Measurements from ENCODE around the gene RHO. TPM values are rescaled to one million over a fixed set of nuclear protein-coding genes. Genes with fewer than 3 reads are reported as not detected.
"Not testable (repeated sequence)": the region's sequence is repeated elsewhere in the genome, so short reads cannot be mapped to it uniquely, and the experiment has no call there.

The RHO gene
- total RNA-seq, 2 experiments from 2014 or later: not detected

DNA sequence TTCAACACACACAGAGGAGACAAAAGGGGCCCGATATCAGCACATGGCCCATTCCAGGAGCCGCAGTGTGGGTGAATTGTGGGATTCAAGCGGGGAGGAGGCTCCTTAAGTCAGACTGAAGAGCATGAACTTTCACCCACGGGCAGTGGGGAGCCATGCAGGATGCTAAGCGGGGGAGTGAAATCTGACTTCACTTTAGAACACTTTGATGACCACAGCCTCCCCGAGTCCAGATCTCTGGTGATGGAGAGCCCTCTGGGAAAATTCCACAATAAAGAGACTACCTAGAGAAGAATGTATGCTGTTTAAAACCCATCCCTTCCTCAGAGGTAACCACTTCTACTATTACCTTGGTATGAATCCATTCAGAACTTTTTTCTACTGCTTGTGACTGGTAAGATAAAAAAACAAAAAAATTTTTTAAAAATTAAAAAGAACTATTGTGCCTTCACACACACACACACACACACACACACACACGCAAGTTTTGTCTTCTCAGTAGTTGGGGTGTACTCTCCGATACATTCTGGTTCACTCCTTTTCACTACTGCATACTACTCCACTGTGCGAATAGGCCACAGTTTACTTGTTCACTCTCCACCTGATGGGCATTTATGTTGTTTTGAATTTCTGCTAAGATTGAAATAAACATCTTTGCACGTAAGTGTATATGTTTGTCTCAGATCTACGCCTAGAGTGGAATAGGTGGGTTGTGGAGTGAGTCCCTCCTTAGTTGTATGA lies 12.5 kb downstream of the RHO start:
- no peak overlapping the region for H3K27ac Mint-ChIP-seq
- intact Hi-C loops (cut with micrococcal nuclease): no loop called here

GRCh38 chr3:129542747-129543146 lies 14.3 kb downstream of the RHO start:
- Mint-ChIP-seq H3K4me1 (ENCODE audit: low read depth) (no peaks in the 10 kb centered on the region), H3K27me3 (ENCODE audit: low read depth) (no peaks in the 10 kb centered on the region), H3K4me3 (no peak overlapping the region), H3K36me3 (ENCODE audit: low read depth) (no peaks in the 10 kb centered on the region), H3K27ac (no peak overlapping the region), H3K9me3 (no peaks in the 10 kb centered on the region)
- intact Hi-C loops (cut with micrococcal nuclease): no loop called here
- DNase-seq: no peak
- CTCF ChIA-PET: no interaction called here

More for the DNA sequence above, 12.5 kb downstream of the RHO start:
- no peaks in the 10 kb centered on the region for H3K9me3 Mint-ChIP-seq
- CTCF ChIA-PET: no interaction called here
- no peaks in the 10 kb centered on the region for H3K36me3 Mint-ChIP-seq (ENCODE audit: low read depth)
- no peak for DNase-seq
- no peaks in the 10 kb centered on the region for H3K4me1 Mint-ChIP-seq (ENCODE audit: low read depth)
- H3K4me3 Mint-ChIP-seq: no peak overlapping the region
- no peaks in the 10 kb centered on the region for H3K27me3 Mint-ChIP-seq (ENCODE audit: low read depth)

DNA sequence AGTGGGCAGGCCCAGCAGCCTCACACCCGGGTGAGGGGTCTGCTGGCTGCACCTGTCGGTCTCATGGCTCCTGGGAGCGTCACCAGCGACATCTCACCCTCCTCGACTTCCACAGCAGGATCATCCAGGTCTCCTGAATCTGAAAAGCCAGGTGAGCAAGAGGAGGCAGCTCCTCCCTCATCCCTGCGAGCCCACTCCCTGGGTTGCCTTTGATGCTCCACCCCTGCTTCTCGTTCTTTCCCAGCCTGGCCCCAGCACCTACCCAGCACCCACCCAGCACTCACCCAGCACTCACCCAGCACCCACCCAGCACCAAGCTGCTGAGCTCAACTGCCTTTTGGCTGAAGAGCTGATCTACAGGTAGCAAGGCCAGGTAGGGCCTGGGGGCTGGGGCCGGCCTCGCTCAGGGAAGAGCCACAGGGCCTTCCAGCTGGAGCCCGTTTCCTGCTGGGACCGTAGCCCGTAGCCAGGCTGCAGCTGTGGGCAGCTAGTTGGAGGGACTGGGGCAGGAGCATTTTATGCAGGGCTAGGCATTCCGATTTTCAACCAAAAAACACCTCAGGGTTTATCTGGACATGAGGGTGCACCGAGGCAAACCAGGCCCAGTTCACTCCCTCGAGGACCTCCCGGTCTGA lies 14.8 kb downstream of the RHO start, which contains the start of gene H1-8:
H1-8 (plus strand) TSS at position 20 of the 635 bp plus-strand sequence; CDS start at position 64, 44 bp downstream.
- intact Hi-C loops (cut with micrococcal nuclease): no loop called here
- H3K4me1 Mint-ChIP-seq (ENCODE audit: low read depth): no peaks in the 10 kb centered on the region
- H3K27me3 Mint-ChIP-seq (ENCODE audit: low read depth): no peaks in the 10 kb centered on the region
- no peak for DNase-seq
- no peaks in the 10 kb centered on the region for H3K9me3 Mint-ChIP-seq
- H3K36me3 Mint-ChIP-seq (ENCODE audit: low read depth): no peaks in the 10 kb centered on the region
- H3K4me3 Mint-ChIP-seq: no peak within 1 kb of the TSS
- CTCF ChIA-PET: no interaction called here
- H3K27ac Mint-ChIP-seq: no peak within 1 kb of the TSS

DNA sequence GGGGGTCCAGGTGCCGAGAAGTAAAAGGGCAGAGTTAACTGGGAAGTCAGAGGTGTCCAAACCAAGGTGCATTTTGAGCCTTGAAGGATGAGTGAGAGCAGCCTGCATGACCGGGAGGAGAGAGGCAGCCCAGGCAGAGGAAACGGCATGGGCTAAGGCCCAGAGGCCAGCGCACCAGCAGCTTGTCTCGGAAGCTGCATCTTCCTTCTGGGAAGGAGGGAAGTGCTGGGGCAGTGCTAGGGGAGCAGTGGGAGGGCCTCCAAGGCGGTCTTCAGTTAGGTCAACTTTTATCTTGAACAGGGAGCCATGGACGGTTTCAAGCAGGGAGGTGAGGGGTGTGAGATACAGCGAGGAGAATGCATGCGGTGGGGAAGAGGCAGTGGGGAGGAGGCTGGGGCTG lies 15.6 kb downstream of the RHO start:
- CTCF ChIA-PET: interaction anchor here (0.7 kb wide), 1 partner anchor 121 kb away, joined by 3 read pairs; no protein-coding TSS in a partner anchor
- H3K27ac Mint-ChIP-seq: no peak overlapping the region
- H3K4me1 Mint-ChIP-seq (ENCODE audit: low read depth): no peaks in the 10 kb centered on the region
- no peak for DNase-seq
- H3K4me3 Mint-ChIP-seq: no peak overlapping the region
- H3K36me3 Mint-ChIP-seq (ENCODE audit: low read depth): no peaks in the 10 kb centered on the region
- intact Hi-C loops (cut with micrococcal nuclease): no loop called here
- H3K27me3 Mint-ChIP-seq (ENCODE audit: low read depth): no peaks in the 10 kb centered on the region
- H3K9me3 Mint-ChIP-seq: no peaks in the 10 kb centered on the region

GRCh38 chr3:129545951-129546350 lies 17.5 kb downstream of the RHO start:
- H3K36me3 Mint-ChIP-seq (ENCODE audit: low read depth); intact Hi-C loops (cut with micrococcal nuclease); H3K4me1 Mint-ChIP-seq (ENCODE audit: low read depth); H3K9me3 Mint-ChIP-seq; H3K27me3 Mint-ChIP-seq (ENCODE audit: low read depth); CTCF ChIA-PET; DNase-seq; H3K4me3 Mint-ChIP-seq; H3K27ac Mint-ChIP-seq: not testable (repeated sequence)

GRCh38 chr3:129547241-129547640 lies 18.8 kb downstream of the RHO start:
- no peaks in the 10 kb centered on the region for H3K4me1 Mint-ChIP-seq (ENCODE audit: low read depth)
- H3K4me3 Mint-ChIP-seq: no peak overlapping the region
- H3K36me3 Mint-ChIP-seq (ENCODE audit: low read depth): no peaks in the 10 kb centered on the region
- H3K27ac Mint-ChIP-seq: no peak overlapping the region
- no peaks in the 10 kb centered on the region for H3K9me3 Mint-ChIP-seq
- intact Hi-C loops (cut with micrococcal nuclease): no loop called here
- no peak for DNase-seq
- H3K27me3 Mint-ChIP-seq (ENCODE audit: low read depth): no peaks in the 10 kb centered on the region
- CTCF ChIA-PET: interaction anchor here (0.6 kb wide), 1 partner anchor 15 kb away, joined by 3 read pairs; no protein-coding TSS in a partner anchor

DNA sequence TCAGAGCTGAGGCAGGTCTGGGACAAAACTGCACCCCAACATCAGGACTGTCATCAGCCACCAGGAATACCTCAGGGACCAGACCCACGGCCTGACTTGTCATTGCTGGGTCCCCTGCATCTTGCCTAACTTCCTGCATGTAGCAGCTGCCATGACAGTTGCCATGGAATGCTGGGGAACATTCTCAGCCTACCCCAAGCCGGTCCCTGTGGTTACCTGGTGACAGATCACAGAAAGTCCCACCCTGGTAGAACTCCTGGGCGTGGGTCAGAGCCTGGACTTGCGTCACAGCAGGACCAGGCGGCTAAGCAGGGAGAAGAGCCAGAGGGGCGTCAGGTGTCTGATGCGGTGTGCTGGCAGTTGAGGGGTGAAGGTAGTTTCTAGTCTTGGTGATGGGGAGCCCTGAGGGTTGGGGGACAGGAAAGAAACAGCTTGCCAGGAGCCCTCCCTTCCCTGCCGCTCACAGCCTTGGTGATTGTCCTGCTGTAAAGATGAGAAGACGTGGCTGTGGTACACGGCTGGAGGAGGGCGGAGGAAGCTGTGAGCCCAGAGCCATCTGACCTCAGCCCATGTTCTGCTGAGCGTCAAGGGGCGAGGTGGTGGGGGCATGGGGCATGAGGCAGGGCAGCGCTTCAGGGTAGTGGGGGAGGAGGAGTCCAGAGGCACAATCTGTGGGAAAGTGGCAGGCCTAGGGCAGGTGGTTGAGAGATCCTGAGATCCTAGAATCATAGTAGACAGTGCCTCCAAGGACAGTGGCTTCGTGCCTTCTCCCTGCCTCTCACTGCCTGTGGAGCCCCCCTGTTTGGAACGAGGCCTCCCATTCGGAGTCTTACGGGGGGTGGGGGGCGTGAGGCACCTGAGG lies 19.9 kb downstream of the RHO start:
- Mint-ChIP-seq H3K4me3 (no peak overlapping the region), H3K27me3 (ENCODE audit: low read depth) (no peaks in the 10 kb centered on the region), H3K4me1 (ENCODE audit: low read depth) (no peaks in the 10 kb centered on the region), H3K9me3 (no peaks in the 10 kb centered on the region), H3K36me3 (ENCODE audit: low read depth) (no peaks in the 10 kb centered on the region), H3K27ac (no peak overlapping the region)
- intact Hi-C loops (cut with micrococcal nuclease): no loop called here
- DNase-seq: no peak
- CTCF ChIA-PET: no interaction called here

- Mint-ChIP-seq H3K27ac (no peak overlapping the region), H3K36me3 (ENCODE audit: low read depth) (no peaks in the 10 kb centered on the region), H3K4me3 (no peak overlapping the region), H3K9me3 (no peaks in the 10 kb centered on the region), H3K27me3 (ENCODE audit: low read depth) (no peaks in the 10 kb centered on the region), H3K4me1 (ENCODE audit: low read depth) (peaks cover 3% of the 10 kb centered on the region)
- intact Hi-C loops (cut with micrococcal nuclease): no loop called here
- DNase-seq: no peak
- CTCF ChIA-PET: interaction anchor here (1.3 kb wide), 1 partner anchor 59 kb away, joined by 3 read pairs; no protein-coding TSS in a partner anchor
Observed at GRCh38 chr3:129549006-129549800, 20.8 kb downstream of the RHO start.

DNA sequence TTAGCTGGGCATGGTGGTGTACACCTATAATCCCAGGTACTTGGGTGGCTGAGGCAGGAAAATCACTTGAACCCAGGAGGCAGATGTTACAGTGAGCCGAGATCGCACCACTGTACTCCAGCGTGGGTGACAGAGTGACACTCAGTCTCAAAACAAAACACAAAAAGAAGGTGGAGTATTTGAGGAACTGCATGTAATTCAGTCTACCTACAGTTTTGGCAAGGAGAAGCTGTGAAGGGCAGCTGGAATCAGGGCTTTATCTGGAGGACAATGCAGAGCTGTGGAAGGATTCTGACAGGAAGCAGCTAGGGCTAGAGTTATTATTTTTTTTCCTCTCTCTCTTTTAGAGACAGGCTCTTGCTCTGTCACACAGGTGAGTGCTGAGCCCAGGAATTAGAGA lies 21.4 kb downstream of the RHO start:
- CTCF ChIA-PET: interaction anchor here (0.6 to 1.3 kb wide), 2 partner anchors 60 to 164 kb away, joined by 3 read pairs; no protein-coding TSS in a partner anchor

GRCh38 chr3:129552287-129553050 lies 24.0 kb downstream of the RHO start:
- Mint-ChIP-seq H3K9me3 (no peaks in the 10 kb centered on the region), H3K4me3 (no peak overlapping the region), H3K36me3 (ENCODE audit: low read depth) (no peaks in the 10 kb centered on the region), H3K4me1 (ENCODE audit: low read depth) (peaks cover 8% of the 10 kb centered on the region), H3K27ac (no peak overlapping the region), H3K27me3 (ENCODE audit: low read depth) (no peaks in the 10 kb centered on the region)
- CTCF ChIA-PET: interaction anchor here (1.1 kb wide), 1 partner anchor 169 kb away, joined by 3 read pairs; no protein-coding TSS in a partner anchor
- intact Hi-C loops (cut with micrococcal nuclease): no loop called here
- DNase-seq: no peak

More for the DNA sequence above, 21.4 kb downstream of the RHO start:
- Mint-ChIP-seq H3K4me3 (no peak overlapping the region), H3K27me3 (ENCODE audit: low read depth) (no peaks in the 10 kb centered on the region), H3K9me3 (no peaks in the 10 kb centered on the region), H3K4me1 (ENCODE audit: low read depth) (peaks cover 8% of the 10 kb centered on the region), H3K27ac (no peak overlapping the region), H3K36me3 (ENCODE audit: low read depth) (no peaks in the 10 kb centered on the region)
- intact Hi-C loops (cut with micrococcal nuclease): no loop called here
- DNase-seq: no peak

- H3K27ac Mint-ChIP-seq: no peak overlapping the region
- CTCF ChIA-PET: no interaction called here
- H3K27me3 Mint-ChIP-seq (ENCODE audit: low read depth): no peaks in the 10 kb centered on the region
- H3K9me3 Mint-ChIP-seq: no peaks in the 10 kb centered on the region
- no peak for DNase-seq
- H3K4me3 Mint-ChIP-seq: no peak overlapping the region
- intact Hi-C loops (cut with micrococcal nuclease): no loop called here
- peaks cover 8% of the 10 kb centered on the region for H3K4me1 Mint-ChIP-seq (ENCODE audit: low read depth)
- no peaks in the 10 kb centered on the region for H3K36me3 Mint-ChIP-seq (ENCODE audit: low read depth)
Observed at GRCh38 chr3:129553171-129553570, 24.7 kb downstream of the RHO start.
